Ureter (tissue), 1 donor: ENCODE data around the gene PPP1R15A. TPM values are rescaled to one million over a fixed set of nuclear protein-coding genes. Genes with fewer than 3 reads are reported as not detected.
A peak's percentile ranks its signal among the peaks of the same experiment; 100 is the strongest.
"Not testable (repeated sequence)": the region's sequence is repeated elsewhere in the genome, so short reads cannot be mapped to it uniquely, and the experiment has no call there.

ENCODE experiments used
- DNase-seq: peaks from one replicate; pipeline ENCODE4 v3.0.0-alpha.2; 2020; ENCODE audit warnings: low spot score
- total RNA-seq: library from RNA; stranded (reverse); gene quantifications from one replicate; pipeline ENCODE4 v1.2.4, GENCODE V29; 2023
- donor health status: DM: yes; HTN: yes; CAD: no.

The PPP1R15A gene
- total RNA-seq, 1 donor from 2014 or later: 56.2 TPM

- peak; percentile 54 for DNase-seq
These were observed 12.3 kb upstream of the PPP1R15A start for GRCh38 chr19:48859711-48860572.

DNA sequence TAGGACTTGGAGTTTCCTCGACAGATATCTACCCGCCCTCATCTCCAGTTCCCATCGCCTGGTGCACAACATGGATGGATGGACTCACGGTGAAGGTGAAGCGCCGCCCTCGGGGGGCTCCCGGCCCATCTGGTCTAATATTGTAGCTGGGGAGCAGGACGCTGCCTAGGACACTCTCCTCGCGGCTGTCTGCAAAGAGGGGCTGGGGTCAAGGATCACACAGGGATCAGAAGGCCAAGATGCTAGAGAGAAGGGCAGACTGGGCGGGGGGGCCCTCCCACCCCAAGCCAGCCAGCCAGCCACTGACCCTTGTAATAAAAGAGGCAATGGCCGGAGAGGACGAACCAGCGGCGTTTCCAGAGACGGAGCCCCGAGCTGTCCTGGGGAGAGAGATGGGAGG lies 10.9 kb upstream of the PPP1R15A start:
- DNase-seq: no peak

DNA sequence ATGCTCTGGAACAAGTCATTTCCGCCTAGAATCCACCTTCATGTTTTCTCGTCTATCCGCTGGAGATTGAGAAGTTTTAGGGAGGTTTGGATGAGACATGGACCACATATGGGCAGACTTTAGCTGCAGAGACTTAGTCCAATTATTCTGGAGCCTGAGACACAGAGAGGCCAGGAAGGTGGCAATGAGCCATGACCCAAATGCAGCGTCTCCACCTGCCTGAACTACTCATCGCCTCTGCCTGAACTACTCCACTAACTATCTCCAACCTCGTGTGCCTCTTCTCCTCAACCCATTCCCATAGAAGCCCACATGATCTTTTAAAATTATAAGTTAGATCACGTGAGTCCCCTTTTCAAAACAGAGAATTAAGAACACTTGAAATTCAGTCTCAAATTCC lies 9.4 kb upstream of the PPP1R15A start:
- no peak for DNase-seq

GRCh38 chr19:48866692-48867091 lies 5.5 kb upstream of the PPP1R15A start:
- no peak for DNase-seq

GRCh38 chr19:48867123-48867745 lies 5.0 kb upstream of the PPP1R15A start:
- DNase-seq: no peak

GRCh38 chr19:48867746-48868113 lies 4.5 kb upstream of the PPP1R15A start:
- DNase-seq: no peak

GRCh38 chr19:48868114-48868886 lies 3.9 kb upstream of the PPP1R15A start, which contains the start of gene PLEKHA4:
Gene PLEKHA4, minus strand, starts transcription at chr19:48868617. Its CDS starts 997 bp downstream, at chr19:48867620.
- DNase-seq: peak; percentile 78

DNA sequence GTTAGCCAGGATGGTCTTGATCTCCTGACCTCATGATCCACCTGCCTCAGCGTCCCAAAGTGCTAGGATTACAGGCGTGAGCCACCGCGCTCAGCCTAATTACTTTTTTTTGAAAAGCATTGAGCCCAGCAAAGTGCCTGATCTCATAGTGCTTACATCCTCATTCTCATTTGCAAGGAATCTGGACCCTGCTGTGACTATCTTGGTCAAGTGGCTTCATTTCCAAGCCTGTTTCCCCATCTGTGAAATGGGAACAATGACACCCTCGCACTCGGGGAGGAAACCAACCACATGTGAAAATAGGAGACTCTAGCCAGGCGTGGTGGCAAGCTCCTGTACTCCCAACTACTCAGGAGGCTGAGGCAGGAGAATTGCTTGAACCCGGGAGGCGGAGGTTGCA lies 2.2 kb upstream of the PPP1R15A start:
- DNase-seq: no peak

DNA sequence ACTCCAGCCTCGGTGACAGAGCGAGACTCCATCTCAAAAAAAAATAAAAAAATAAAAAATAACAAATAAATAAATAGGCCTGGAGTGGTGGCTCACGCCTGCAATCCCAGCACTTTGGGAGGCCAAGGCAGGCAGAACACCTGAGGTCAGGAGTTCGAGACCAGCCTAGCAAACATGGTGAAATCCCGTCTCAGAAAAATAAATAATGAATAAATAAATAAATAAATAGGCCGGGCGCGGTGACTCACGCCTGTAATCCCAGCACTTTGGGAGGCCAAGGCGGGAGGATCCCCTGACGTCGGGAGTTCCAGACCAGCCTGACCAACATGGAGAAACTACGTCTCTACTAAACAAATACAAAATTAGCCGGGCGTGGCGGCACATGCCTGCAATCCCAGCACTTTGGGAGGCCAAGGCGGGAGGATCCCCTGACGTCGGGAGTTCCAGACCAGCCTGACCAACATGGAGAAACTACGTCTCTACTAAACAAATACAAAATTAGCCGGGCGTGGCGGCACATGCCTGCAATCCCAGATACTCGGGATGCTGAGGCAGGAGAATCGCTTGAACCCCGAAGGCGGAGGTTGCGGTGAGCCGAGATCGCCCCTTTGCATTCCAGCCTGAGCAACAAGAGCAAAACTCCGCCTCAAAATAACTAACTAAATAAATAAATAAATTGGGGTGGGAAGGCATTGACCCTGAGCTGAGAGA lies 595 bp upstream of the PPP1R15A start:
- not testable (repeated sequence) for DNase-seq

DNA sequence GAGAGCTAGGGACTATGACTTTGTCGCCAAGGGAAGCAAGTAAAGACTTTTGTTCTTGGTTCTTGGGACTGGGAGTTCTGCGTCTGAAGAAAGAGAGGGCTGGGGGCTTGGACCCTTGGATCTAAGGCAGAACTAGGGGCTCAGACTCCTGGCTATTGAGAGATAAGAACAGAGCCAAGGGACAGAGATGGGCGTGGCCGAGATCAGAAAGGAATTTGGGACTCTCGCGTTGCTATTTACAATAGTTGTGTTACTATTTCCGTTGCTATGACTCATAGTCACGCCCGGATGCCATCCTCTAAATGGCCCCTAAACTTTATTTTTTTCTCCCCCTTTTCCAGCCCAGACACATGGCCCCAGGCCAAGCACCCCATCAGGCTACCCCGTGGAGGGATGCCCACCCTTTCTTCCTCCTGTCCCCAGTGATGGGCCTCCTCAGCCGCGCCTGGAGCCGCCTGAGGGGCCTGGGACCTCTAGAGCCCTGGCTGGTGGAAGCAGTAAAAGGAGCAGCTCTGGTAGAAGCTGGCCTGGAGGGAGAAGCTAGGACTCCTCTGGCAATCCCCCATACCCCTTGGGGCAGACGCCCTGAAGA lies 759 bp downstream of the PPP1R15A start:
- DNase-seq: peak; percentile 93

- no peak for DNase-seq
These were observed 1.5 kb downstream of the PPP1R15A start for GRCh38 chr19:48873476-48874302.

DNA sequence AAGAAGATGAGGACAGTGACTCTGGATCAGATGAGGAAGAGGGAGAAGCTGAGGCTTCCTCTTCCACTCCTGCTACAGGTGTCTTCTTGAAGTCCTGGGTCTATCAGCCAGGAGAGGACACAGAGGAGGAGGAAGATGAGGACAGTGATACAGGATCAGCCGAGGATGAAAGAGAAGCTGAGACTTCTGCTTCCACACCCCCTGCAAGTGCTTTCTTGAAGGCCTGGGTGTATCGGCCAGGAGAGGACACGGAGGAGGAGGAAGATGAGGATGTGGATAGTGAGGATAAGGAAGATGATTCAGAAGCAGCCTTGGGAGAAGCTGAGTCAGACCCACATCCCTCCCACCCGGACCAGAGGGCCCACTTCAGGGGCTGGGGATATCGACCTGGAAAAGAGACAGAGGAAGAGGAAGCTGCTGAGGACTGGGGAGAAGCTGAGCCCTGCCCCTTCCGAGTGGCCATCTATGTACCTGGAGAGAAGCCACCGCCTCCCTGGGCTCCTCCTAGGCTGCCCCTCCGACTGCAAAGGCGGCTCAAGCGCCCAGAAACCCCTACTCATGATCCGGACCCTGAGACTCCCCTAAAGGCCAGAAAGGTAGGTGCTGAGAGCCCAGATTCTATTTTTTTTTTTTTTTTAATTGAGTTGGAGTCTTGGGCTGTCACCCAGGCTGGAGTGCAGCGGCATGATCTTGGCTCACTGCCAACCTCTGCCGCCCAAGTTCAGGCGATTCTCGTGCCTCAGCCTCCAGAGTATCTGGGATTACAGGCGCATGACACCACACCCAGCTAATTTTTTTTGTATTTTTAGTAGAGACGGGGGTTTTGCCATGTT lies 2.3 kb downstream of the PPP1R15A start:
- DNase-seq: no peak

DNA sequence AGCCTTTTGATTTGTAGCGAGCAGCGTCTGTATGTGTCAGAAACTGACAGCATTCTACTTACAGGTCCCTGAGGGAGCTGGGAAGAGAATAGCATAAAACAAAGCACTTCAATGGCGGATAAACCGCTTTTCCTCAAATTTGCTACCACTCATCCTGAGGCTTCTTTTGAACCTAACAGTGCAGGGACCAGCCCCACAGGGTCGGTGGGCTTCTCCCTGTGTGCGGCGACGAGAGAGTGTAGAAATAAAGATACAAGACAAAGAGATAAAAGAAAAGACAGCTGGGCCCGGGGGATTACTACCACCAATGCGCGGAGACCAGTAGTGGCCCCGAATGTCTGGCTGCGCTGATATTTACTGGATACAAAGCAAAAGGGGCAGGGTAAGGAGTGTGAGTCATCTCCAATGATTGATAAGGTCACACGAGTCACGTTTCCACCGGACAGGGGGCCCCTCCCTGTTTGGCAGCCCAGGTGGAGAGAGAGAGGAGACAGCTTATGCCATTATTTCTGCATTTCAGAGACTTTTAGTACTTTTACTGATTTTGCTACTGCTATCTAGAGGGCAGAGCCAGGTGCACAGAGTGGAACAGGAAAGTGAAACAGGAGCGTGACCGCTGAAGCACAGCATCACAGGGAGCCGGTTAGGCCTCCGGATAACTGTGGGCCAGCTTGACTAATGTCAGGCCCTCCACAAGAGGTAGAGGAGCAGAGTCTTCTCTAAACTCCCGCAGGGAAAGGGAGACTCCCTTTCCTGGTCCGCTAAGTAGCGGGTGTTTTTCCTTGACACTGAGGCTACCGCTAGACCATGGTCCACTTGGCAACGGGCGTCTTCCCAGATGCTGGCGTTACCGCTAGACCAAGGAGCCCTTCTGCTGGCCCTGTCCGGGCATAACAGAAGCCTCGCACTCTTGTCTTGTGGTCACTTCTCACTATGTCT lies 4.1 kb downstream of the PPP1R15A start:
- DNase-seq: not testable (repeated sequence)

DNA sequence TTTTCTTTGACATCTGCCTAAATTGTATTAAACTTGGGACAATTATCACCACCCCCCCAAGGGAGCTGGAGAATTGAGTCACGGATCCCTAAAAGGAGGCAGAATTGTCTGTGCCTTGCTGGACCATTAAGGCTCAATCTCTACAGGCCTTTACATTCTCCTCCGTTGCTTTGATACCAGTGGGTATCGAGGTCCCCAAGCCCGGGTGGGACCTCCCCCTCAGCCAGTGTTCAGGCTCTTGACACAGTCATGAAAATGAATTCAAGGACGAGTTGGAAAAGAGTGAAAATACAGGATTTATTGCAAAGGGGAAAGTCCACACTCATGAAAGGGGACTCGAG lies 5.6 kb downstream of the PPP1R15A start:
- DNase-seq: no peak

DNA sequence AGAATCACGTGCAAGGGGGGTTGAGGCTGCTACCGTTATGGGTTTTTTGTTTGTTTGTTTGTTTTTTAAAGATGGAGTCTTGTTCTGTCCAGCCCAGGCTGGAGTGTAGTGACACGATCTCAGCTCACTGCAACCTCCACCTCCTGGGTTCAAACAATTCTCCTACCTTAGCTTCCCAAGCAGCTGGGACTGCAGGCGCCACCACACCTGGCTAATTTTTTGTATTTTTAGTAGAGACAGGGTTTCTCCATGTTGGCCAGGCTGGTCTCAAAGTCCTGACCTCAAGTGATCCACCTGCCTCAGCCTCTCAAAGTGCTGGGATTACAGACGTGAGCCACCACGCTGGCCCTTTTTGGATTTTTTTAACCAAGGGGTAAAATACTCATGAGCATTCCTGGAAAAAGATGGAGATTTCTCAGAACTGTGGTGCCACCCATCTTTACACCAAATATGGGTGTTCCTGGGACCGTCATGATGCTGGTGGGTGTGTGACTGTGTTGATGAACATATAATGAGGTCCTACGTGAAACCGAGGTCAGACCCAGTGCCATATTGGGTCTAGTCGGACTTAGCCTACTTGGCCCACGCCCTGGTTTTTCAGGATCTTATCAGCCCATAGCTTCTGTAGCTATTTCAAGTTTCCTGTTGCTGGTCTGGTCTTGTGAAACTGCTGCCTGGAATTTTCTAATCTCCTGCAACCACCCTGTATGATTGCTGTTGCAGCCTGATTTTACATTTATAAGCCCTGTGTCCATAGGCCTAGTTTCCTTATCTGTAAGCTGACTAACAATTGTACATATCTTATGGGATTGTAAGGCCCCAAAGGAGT lies 6.2 kb downstream of the PPP1R15A start:
- no peak for DNase-seq

DNA sequence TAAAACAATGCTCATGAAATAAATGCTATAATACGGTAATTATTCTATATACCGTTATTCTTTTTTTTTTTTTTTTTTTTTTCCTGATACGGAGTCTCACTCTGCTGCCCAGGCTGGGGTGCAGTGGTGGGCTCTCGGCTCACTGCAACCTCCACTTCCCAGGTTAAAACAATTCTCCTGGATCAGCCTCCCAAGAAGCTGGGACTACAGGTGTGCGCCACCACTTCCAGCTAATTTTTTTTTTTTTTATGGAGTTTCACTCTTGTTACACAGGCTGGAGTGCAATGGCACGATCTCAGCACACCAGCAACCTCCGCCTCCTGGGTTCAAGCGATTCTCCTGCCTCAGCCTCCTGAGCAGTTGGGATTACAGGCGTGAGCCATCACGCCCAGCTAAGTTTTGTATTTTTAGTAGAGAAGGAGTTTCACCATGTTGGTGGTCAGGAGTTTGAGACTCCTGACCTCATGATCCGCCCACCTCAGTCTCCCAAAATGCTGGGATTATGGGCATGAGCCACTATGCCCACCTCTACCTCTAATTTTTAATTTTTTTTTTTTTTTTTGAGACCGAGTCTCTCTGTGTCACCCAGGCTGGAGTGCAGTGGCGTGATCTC lies 6.9 kb downstream of the PPP1R15A start:
- DNase-seq: no peak

- not testable (repeated sequence) for DNase-seq
These were observed 7.5 kb downstream of the PPP1R15A start for GRCh38 chr19:48879696-48880095.
